HG02970 (cell line): ENCODE data around the gene MSI2.
"Not testable (repeated sequence)": the region's sequence is repeated elsewhere in the genome, so short reads cannot be mapped to it uniquely, and the experiment has no call there.

ENCODE experiments used
- ATAC-seq: cut with Tn5 transposase; IDR thresholded peaks from one replicate; pipeline ENCODE4 v1.9.1; 2021; ENCODE audit warnings: mild to moderate bottlenecking, moderate library complexity, moderate number of reproducible peaks; ENCODE audit not compliant: unreplicated experiment, low FRiP score

The MSI2 gene

DNA sequence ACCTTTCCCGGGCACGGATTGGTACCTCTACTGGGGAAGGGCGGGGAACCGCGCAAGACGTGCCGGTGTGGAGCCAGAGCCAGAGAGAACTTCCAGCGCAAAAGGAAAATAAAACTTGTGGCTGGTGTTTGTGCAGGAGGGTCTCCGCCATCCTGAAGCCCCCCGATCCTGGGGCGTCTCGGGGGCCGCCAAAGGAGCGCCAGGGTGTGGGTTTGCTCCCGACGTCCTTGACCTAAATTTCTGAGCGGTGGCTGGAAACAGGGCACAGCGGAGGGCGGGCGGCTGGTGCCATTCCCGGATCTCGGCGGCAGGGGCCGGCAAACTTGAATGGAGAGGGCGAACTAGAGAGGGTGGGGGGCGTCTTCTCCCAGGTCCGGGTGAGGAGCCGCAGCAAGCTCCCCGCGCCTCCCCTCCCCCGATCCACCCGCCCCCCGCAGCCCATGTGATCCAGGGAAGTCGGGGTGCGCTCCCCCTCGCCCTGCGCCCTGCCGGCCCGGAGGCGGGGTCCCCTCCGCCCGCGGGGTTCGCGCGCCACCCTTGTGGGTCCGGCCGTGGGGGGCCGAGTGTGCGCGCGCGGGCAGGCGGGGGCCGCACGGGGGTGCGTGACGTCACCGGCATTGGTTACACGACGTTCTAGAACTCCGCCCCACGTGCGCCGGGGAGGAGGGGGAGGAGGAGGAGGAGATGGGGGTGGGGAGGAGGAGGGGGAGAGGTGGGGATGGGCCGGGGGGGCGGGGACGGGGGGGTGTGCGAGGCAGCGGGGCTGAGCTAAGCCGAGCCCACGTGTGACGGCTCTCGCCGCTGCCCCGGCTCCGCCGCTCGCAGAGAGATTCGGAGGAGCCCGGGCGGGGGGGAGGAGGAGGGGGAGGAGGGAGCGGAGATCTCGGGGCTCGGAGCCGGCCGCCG is at the start of gene MSI2:
TSS of gene MSI2 (plus strand) at position 748 of the 906 bp plus-strand sequence. CDS start 220 bp downstream, outside the sequence.
- peak; percentile 58 for ATAC-seq

DNA sequence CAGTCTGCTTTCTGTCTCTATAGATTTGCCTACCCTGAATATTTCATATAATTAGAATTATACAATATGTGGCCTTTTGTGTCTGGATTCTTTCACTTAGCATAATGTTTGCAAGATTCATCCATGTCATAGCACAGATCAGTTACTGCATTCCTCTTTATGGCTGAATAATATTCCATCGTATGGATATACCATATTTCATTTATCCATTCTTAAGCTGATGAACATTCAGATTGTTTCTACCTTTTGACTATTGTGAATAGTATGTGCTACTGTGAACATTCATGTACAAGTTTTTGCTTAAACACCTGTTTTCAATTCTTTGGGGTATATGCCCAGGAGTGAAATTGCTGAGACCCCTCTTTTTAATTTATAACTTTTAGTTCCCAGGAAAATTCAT is 49.4 kb upstream of the MSI2 start:
- ATAC-seq = no peak

- no peak for ATAC-seq
Measured at GRCh38 chr17:57207396-57207795, 48.9 kb upstream of the MSI2 start.

GRCh38 chr17:57210224-57210553 is 46.1 kb upstream of the MSI2 start:
- no peak for ATAC-seq

- ATAC-seq = no peak
Measured at GRCh38 chr17:57210972-57211411, 45.3 kb upstream of the MSI2 start.

DNA sequence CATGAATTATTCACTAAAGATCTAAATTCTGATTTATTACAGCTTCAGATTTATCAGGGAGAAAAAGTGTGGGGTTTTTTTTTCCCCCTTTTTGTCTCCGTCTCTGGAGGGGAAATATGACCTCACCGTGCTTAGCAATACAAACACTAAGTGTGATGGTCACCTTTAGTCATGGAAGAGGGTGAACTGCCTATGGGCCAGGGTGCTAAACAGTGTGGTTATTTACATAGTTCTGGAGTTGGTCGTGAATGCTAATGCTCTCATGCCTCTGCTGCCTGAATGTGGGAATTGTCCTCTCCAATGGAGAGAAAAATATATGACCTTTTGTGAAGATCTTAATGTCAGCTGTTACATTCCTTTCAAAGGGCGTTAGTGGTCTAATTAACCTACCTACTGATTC is 44.8 kb upstream of the MSI2 start:
- no peak for ATAC-seq

DNA sequence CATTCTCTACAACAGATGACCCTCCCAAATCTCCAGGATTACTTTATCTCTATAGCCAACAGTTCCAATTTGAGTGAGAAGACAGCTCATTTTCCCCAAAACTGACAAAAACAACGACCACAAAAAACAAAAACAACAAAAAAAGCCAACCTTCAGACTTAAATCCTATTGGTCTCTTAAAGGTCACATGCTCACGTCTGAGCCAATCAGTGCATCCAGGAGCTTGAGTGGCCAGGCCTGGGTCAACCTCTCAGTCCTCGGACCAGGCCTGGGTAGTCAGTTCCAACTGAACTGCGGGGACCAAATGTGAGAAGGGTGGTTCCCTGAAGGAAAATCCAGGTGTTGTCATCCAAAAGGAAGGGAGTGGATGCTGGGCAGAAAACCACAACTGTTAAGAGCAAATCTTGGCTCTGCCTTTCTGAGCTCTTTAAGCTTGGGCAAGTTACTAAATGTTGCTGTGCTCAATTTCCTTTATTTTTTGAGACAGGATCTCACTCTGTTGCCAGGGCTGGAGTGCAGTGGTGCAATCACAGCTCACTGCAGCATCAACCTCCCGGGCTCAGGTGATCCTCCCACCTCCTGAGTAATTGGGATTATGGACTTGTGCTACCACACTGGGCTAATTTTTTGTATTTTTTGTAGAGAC is 43.0 kb upstream of the MSI2 start:
- ATAC-seq = no peak

DNA sequence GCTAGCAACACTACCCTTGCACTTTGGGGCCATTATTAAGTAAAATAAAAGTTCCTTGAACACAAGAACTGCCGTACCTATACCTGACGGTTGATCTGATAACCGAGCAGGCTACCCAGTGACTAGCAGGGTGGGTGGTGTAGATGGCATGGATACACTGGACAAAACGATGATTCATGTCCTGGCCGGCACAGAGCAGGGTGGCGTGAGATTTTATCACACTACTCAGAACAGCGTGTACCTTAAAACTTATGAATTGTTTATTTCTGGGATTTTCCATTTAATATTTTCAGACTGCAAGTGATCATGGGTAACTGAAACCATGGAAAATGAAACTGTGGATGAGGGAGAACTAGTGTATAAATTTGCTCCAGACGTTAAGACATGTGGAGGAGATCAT is 41.0 kb upstream of the MSI2 start:
- ATAC-seq = no peak

GRCh38 chr17:57221366-57222350 is 34.7 kb upstream of the MSI2 start:
- ATAC-seq = no peak

DNA sequence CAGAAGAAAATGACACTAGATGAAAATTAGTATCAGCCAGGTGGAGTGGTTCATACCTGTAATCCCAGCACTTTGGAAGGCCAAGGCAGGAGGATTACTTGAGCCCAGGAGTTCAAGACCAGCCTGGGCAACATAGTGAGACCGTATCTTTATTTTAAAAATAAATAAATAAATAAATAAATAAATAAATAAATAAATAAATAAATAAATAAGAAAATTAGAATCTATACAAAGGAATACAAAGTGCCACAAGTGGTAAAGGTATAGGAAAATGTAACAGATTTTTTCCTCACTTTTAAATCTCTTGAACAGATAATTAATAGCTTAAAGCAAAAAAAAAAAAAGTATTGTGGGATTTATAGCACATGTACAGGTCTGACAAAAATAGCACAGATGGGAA is 33.9 kb upstream of the MSI2 start:
- not testable (repeated sequence) for ATAC-seq

DNA sequence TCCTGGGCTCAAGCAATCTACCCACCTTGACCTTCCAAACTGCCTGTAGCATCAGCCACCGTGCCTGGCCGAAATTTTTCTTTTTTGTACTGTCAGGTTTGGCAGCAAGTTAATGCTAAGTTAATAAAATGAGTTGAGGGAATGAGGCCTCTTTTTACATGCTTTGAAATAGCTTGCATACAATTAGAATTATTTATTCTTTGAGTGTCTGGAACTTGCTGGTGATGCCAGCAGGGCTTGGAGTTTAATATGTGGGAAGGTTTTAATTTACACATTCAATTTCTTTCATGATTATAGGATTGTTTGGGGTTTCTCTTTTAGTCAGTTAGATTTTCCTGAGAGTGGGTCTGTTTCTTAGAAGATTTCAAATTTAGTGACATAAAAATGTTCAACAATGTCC is 31.2 kb upstream of the MSI2 start:
- no peak for ATAC-seq

DNA sequence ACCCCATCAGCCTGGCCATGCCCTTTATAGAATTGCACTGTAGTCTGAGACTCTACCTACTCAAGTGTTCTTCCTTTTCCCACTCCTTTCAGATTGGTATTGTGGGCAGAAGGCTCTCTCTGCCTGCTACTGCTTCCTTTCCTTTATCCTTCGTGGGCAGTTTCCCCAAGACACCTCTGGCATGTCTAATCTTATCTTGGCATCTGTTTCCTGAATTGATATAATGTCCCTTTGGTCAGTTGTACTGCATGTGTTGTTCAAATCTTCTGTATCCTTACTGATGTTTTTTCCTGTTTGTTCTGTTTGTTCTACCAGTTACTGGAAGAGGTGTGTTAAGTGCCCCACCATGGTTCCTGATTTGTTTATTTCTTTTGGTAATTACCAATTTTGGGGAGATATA is 29.5 kb upstream of the MSI2 start:
- ATAC-seq = no peak

DNA sequence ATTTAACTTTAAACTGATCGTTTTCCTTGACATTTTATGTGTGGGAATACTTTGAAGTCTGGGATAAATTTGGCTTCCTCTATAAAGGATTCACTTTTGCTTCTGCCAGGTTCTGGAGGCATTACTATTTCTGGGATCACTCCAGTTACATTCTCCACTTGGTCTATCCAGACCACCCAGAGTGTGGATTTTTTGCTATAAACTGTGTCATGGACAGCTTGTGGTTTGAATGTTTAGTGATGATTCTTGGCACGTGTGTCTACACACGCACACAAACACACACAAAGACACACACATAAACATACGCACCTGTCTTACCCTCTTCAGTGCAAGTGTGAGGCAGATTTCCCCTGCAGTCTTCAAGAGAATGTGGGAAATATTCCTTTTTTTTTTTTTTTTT is 27.4 kb upstream of the MSI2 start:
- no peak for ATAC-seq

GRCh38 chr17:57234061-57234738 is 22.1 kb upstream of the MSI2 start:
- no peak for ATAC-seq

DNA sequence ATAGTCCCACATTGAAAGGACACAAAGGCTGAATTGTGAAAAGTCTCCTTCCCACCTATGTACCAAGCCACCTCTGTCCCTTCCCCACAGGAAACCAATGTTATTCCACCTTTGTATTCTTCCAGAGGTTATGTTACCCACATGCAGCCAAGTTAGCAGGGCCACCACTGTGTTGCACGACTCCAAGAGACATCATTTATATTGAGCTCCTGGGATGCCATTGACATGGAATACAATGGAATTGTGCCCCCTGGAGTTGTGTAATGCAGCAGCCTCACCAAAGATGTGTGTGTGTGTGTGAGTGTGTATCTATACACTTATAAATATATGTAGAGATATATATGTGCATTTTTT is 21.6 kb upstream of the MSI2 start:
- no peak for ATAC-seq

- ATAC-seq = no peak
Measured at GRCh38 chr17:57235124-57235523, 21.2 kb upstream of the MSI2 start.

GRCh38 chr17:57236686-57237299 is 19.5 kb upstream of the MSI2 start:
- ATAC-seq = no peak

- no peak for ATAC-seq
Measured at GRCh38 chr17:57240648-57241047, 15.7 kb upstream of the MSI2 start.

DNA sequence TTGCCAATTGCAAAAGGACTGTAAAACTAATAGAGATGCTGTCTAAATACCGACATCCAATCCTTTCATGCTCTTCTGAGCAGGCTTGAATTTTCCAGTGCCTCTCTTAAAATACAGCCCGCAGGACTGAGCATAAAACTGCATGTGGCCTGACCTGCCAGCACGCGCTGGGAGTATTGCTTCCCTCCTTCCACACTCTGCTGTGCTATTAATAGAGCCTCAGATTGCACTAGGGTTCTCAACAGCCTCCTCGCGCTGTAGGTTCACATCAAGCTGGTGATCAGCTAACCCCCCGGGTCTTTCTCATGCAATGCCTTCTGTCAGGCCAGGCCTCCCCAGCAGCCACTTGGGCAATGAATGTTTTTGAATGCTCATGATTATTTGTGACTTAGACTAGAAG is 14.2 kb upstream of the MSI2 start:
- no peak for ATAC-seq

DNA sequence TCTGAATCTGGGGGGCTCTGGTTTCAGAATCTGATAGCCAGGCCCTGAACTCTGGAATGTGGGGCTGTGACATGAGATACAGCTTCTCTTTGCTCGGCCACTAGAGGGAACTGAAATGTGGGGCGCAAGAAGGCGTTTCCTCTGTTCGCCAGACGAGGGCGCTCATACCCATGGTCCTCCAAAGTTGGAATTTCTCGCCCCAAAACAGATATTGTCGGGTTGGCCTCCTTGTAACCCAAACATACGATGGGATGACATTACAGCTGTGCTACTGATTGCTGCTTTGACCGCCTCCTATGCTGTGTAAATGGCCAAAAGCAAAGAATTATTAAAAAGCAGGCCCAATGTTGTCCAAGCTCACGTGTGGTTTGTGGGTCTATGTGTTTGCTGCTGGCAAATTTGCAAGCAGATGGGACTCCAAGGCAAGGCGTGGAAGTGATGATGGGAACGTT is 13.1 kb upstream of the MSI2 start:
- ATAC-seq = no peak
